GM12878 (cell line): Measurements from ENCODE around the gene HSFX3. TPM values are rescaled to one million over a fixed set of nuclear protein-coding genes. Genes with fewer than 3 reads are reported as not detected.

ENCODE experiments used
- ATAC-seq: fragments of 200-7000 bp; cut with Tn5 transposase; 3 replicates; pipeline ENCODE4 v1.9.1; 2020; ENCODE audit warnings: mild to moderate bottlenecking, moderate library complexity
- BruUV-seq: library from RNA; stranded (reverse); fragments of 400-500 nt; replicated peaks from 2 replicates; lab custom pipeline; 2021; lab: Mats Ljungman, UMichigan
- CTCF ChIA-PET: fragments of 300-600 bp; sonication (Branson Sonifier 250); formaldehyde crosslinking; extraction: SDS; loops from one replicate; lab custom pipeline; 2021; ENCODE audit warnings: inconsistent platforms; lab: Yijun Ruan, JAX
- POLR2A ChIA-PET: fragments of 350-600 bp; formaldehyde crosslinking; extraction: SDS; loops from one replicate; lab custom pipeline; 2021; ENCODE audit warnings: inconsistent platforms; lab: Charles Lee
- RAD21 ChIA-PET: fragments of 300-600 bp; sonication (Branson Sonifier 250); formaldehyde crosslinking; loops from one replicate; lab custom pipeline; 2023; ENCODE audit warnings: antibody characterized with exemption; ENCODE audit not compliant: unreplicated experiment; lab: Charles Lee
- SMC1A ChIA-PET: fragments of 300-600 bp; sonication (Branson Sonifier 250); formaldehyde crosslinking; loops from one replicate; lab custom pipeline; 2023; ENCODE audit not compliant: unreplicated experiment, uncharacterized antibody; lab: Charles Lee
- DNase-seq: peaks from one replicate; pipeline ENCODE4 v3.0.0-alpha.2; 2011; ENCODE audit warnings: low read depth, low spot score
- FAIRE-seq: peaks from 3 replicates; lab custom pipeline; 2011; peaks lifted over from hg19 to GRCh38; lab: Jason Lieb, UNC
- H2AFZ ChIP-seq: 2 replicates; pipeline ENCODE4 v1.6.0; 2011; ENCODE audit warnings: low read depth, low read length, control low read depth; ENCODE audit not compliant: control insufficient read depth
- H3K27ac ChIP-seq: 2 replicates; pipeline ENCODE4 v1.5.1; 2011; ENCODE audit warnings: control low read depth; ENCODE audit not compliant: control insufficient read depth, insufficient read depth
- H3K27me3 ChIP-seq, 2 experiments: replicated peaks in 1 of 2; 2 replicates each; pipeline versions ENCODE4 v1.6.0 to v1.6.1; 2011; ENCODE audit warnings: low read length in 1 of 2; ENCODE audit not compliant: control insufficient read depth in 2 of 2, insufficient read depth in 2 of 2
- H3K36me3 ChIP-seq, 2 experiments: 2 replicates each; pipeline ENCODE4 v1.5.1; 2011; ENCODE audit warnings: low read length in 1 of 2; ENCODE audit not compliant: control insufficient read depth in 2 of 2, insufficient read depth in 2 of 2
- H3K4me1 ChIP-seq: 2 replicates; pipeline ENCODE4 v1.6.1; 2011; ENCODE audit warnings: mild to moderate bottlenecking, low read length, moderate library complexity, mixed read lengths; ENCODE audit not compliant: control insufficient read depth, insufficient read depth
- H3K4me2 ChIP-seq: 2 replicates; pipeline ENCODE4 v1.6.0; 2011; ENCODE audit warnings: control low read depth; ENCODE audit not compliant: control insufficient read depth, insufficient read depth
- H3K4me3 ChIP-seq: fragments of 200-600 bp; sonication (generic); 2 replicates; pipeline ENCODE4 v1.5.1; 2016
- H3K79me2 ChIP-seq: 2 replicates; pipeline ENCODE4 v1.6.0; 2011; ENCODE audit warnings: low read length; ENCODE audit not compliant: control insufficient read depth, insufficient read depth
- H3K9ac ChIP-seq: 2 replicates; pipeline ENCODE4 v1.8.0; 2011; ENCODE audit warnings: low read length, control low read depth, mixed read lengths; ENCODE audit not compliant: control insufficient read depth, insufficient read depth
- H3K9me3 ChIP-seq: replicated peaks from 3 replicates; pipeline ENCODE4 v1.5.1; 2011; ENCODE audit warnings: mild to moderate bottlenecking, low read length; ENCODE audit not compliant: control insufficient read depth, insufficient read depth
- H4K20me1 ChIP-seq: 2 replicates; pipeline ENCODE4 v1.6.0; 2011; ENCODE audit not compliant: control insufficient read depth, insufficient read depth
- HCFC1 ChIP-seq: fragments of 150-350 bp; IDR thresholded peaks from 2 replicates; pipeline ENCODE4 v1.6.1; 2014; ENCODE audit warnings: low read length
- WGBS: methylation state at CpG from one replicate; pipeline ENCODE4 v1.1.6; 2016; ENCODE audit warnings: low lambda C conversion rate; ENCODE audit not compliant: insufficient replicate concordance, insufficient coverage; ENCODE audit errors: missing lambda C conversion rate; 5-methylcytosine and 5-hydroxymethylcytosine counted together
- in situ Hi-C: fragments of 300-500 bp; cut with MboI; formaldehyde crosslinking; loops from 9 replicates; pipeline ENCODE4 v1.14.3; 2018; ENCODE audit warnings: mixed read lengths
- intact Hi-C: fragments of 100-400 bp; cut with micrococcal nuclease; formaldehyde crosslinking; loops from one replicate; pipeline ENCODE4 v1.14.2; 2022; ENCODE audit not compliant: unreplicated experiment
- polyA plus RNA-seq, 11 experiments: library from polyadenylated mRNA; depleted of rRNA in 4 of 11; unstranded in 6 of 11; stranded (reverse) in 5 of 11; fragments of >200 nt; fragmentation: Nextera tagmentation in 4 of 11; fragmentation: Illumina TruSeq in 1 of 11; extraction: Ambion mirVana in 4 of 11; extraction: Trizol in 1 of 11; gene quantifications; 1 replicate in 1 of 11; 2 replicates in 10 of 11; pipeline versions ENCODE4 v1.2.1 to v1.2.3, GENCODE V29; 2011 to 2016; ENCODE audit warnings: inconsistent platforms in 2 of 11, missing spikeins in 2 of 11, low read depth in 1 of 11
- total RNA-seq, 4 experiments: library from RNA; depleted of rRNA in 3 of 4; stranded (reverse); fragments of >200 nt in 3 of 4; fragmentation: Illumina TruSeq in 1 of 4; extraction: Trizol in 1 of 4; gene quantifications; 2 replicates each; pipeline versions ENCODE4 v1.2.1 to v1.2.3, GENCODE V29; 2013 to 2021
- TF ChIP-seq, protein P1 (sequence below): fragments of 450-650 bp; IDR thresholded peaks from 2 replicates; pipeline ENCODE4 v1.6.1; 2016; ENCODE audit warnings: mild to moderate bottlenecking, moderate library complexity, borderline replicate concordance
- TF ChIP-seq, protein P2 (sequence below): fragments of 450-650 bp; IDR thresholded peaks from 2 replicates; pipeline ENCODE4 v1.6.1; 2017; ENCODE audit warnings: mild to moderate bottlenecking, low read depth, inconsistent platforms; ENCODE audit not compliant: poor library complexity, severe bottlenecking

HSFX3 gene
- total and polyA plus RNA-seq, 10 of the 15 experiments (the other 5 are each of a cell fraction or from before 2014, with no cell fraction given), result 0.05 to 0.40 (median 0.29) TPM; not detected in 5

DNA sequence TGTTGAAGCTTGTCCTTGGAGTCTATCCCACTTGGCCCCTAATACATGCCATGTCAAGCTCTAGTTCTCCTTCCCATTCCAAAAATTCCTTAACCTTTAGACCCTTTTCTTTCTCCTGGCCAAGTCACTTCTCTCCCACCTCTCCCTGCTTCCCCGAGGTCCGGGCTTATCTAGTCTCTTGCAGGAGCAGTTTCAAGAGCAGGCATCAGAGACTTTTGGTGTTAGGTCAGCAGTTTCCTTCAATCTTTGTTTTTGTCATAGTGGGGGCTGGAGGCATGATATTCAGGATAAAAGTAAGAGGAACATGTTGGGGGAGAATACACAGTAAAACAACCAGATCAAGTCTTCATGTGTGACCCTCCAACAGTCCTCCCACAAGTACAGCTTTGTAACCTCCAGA lies 33.1 kb downstream of the HSFX3 start:
- Histone ChIP-seq H3K27ac (no peak overlapping the region), H2AFZ (no peak overlapping the region), H3K79me2 (no peaks in the 10 kb centered on the region), H3K9ac (no peak overlapping the region), H3K27me3 (no peaks in the 10 kb centered on the region), H3K9me3 (no peaks in the 10 kb centered on the region; the same call in 2 of the 3 replicates), H3K4me1 (peaks cover 7% of the 10 kb centered on the region), H4K20me1 (no peaks in the 10 kb centered on the region), H3K36me3 (no peaks in the 10 kb centered on the region), H3K4me2 (no peak overlapping the region), H3K4me3 (no peak overlapping the region)
- 54% methylated on average over 2 of the region's 2 CpGs for whole genome bisulfite sequencing
- ChIA-PET POLR2A (no interaction called here), CTCF (interaction anchor here (1.4 to 6.9 kb wide), 2 partner anchors 10 to 46 kb away, joined by 4 to 88 read pairs; no protein-coding TSS in a partner anchor), RAD21 (no interaction called here), SMC1A (no interaction called here)
- FAIRE-seq (no peak), ATAC-seq (no peak), DNase-seq (no peak)
- in situ Hi-C loops (loop anchor here (25.0 kb wide), 1 partner anchor 1171 kb away; the partner anchor contains the start of gene MTMR1), intact Hi-C loops (loop anchor here (10.0 kb wide), 1 partner anchor 108 kb away; no protein-coding TSS in a partner anchor)
- BruUV-seq, result no TSS peak
- TF ChIP-seq, protein P1, sequence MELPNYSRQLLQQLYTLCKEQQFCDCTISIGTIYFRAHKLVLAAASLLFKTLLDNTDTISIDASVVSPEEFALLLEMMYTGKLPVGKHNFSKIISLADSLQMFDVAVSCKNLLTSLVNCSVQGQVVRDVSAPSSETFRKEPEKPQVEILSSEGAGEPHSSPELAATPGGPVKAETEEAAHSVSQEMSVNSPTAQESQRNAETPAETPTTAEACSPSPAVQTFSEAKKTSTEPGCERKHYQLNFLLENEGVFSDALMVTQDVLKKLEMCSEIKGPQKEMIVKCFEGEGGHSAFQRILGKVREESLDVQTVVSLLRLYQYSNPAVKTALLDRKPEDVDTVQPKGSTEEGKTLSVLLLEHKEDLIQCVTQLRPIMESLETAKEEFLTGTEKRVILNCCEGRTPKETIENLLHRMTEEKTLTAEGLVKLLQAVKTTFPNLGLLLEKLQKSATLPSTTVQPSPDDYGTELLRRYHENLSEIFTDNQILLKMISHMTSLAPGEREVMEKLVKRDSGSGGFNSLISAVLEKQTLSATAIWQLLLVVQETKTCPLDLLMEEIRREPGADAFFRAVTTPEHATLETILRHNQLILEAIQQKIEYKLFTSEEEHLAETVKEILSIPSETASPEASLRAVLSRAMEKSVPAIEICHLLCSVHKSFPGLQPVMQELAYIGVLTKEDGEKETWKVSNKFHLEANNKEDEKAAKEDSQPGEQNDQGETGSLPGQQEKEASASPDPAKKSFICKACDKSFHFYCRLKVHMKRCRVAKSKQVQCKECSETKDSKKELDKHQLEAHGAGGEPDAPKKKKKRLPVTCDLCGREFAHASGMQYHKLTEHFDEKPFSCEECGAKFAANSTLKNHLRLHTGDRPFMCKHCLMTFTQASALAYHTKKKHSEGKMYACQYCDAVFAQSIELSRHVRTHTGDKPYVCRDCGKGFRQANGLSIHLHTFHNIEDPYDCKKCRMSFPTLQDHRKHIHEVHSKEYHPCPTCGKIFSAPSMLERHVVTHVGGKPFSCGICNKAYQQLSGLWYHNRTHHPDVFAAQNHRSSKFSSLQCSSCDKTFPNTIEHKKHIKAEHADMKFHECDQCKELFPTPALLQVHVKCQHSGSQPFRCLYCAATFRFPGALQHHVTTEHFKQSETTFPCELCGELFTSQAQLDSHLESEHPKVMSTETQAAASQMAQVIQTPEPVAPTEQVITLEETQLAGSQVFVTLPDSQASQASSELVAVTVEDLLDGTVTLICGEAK, result no peak
- TF ChIP-seq, protein P2, sequence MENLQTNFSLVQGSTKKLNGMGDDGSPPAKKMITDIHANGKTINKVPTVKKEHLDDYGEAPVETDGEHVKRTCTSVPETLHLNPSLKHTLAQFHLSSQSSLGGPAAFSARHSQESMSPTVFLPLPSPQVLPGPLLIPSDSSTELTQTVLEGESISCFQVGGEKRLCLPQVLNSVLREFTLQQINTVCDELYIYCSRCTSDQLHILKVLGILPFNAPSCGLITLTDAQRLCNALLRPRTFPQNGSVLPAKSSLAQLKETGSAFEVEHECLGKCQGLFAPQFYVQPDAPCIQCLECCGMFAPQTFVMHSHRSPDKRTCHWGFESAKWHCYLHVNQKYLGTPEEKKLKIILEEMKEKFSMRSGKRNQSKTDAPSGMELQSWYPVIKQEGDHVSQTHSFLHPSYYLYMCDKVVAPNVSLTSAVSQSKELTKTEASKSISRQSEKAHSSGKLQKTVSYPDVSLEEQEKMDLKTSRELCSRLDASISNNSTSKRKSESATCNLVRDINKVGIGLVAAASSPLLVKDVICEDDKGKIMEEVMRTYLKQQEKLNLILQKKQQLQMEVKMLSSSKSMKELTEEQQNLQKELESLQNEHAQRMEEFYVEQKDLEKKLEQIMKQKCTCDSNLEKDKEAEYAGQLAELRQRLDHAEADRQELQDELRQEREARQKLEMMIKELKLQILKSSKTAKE, result no peak
- TF ChIP-seq HCFC1, result no peak
